HepG2 (cell line): ENCODE results near the gene PLCB1. TPM values are rescaled to one million over a fixed set of nuclear protein-coding genes. Genes with fewer than 3 reads are reported as not detected.

ENCODE experiments used
- BHLHE40 ChIP-seq: IDR thresholded peaks from 2 replicates; pipeline ENCODE4 v1.6.1; 2011; ENCODE audit warnings: low read length, improper control_type of control experiment
- CBX5 ChIP-seq: sonication (generic); formaldehyde crosslinking; IDR thresholded peaks from 2 replicates; pipeline ENCODE4 v1.4.0; 2020; ENCODE audit warnings: missing genetic modification reagents, borderline replicate concordance
- CENPT ChIP-seq: sonication (generic); formaldehyde crosslinking; IDR thresholded peaks from 2 replicates; pipeline ENCODE4 v1.8.0; 2022; ENCODE audit warnings: low read depth, mild to moderate bottlenecking, moderate library complexity, missing genetic modification reagents
- FOXK1 ChIP-seq: sonication (generic); formaldehyde crosslinking; IDR thresholded peaks from 2 replicates; pipeline ENCODE4 v1.4.0; 2020; ENCODE audit warnings: low read depth, missing genetic modification reagents, borderline replicate concordance
- MLLT10 ChIP-seq: sonication (generic); formaldehyde crosslinking; IDR thresholded peaks from 2 replicates; pipeline ENCODE4 v1.4.0; 2020; ENCODE audit warnings: missing genetic modification reagents
- TCF7 ChIP-seq: sonication (generic); IDR thresholded peaks from 2 replicates; pipeline ENCODE4 v1.6.1; 2016; ENCODE audit warnings: antibody characterized with exemption, low read depth
- ZBTB20 ChIP-seq: sonication (generic); formaldehyde crosslinking; IDR thresholded peaks from 2 replicates; pipeline ENCODE4 v1.8.1; 2023; ENCODE audit warnings: missing genetic modification reagents, low read depth, mild to moderate bottlenecking, borderline replicate concordance
- ZFAT ChIP-seq: sonication (generic); formaldehyde crosslinking; conservative IDR thresholded peaks from 2 replicates; pipeline ENCODE4 v1.8.1; 2023; ENCODE audit warnings: missing genetic modification reagents, inconsistent platforms
- ZNF10 ChIP-seq: sonication (generic); formaldehyde crosslinking; IDR thresholded peaks from 2 replicates; pipeline ENCODE4 v1.4.0; 2020; ENCODE audit warnings: mild to moderate bottlenecking, low read depth, missing genetic modification reagents, borderline replicate concordance
- ZNF124 ChIP-seq: sonication (generic); formaldehyde crosslinking; IDR thresholded peaks from 2 replicates; pipeline ENCODE4 v1.4.0; 2020; ENCODE audit warnings: missing genetic modification reagents
- ZNF337 ChIP-seq: sonication (generic); formaldehyde crosslinking; IDR thresholded peaks from 2 replicates; pipeline ENCODE4 v1.5.1; 2020; ENCODE audit warnings: missing genetic modification reagents, low read depth, mild to moderate bottlenecking, borderline replicate concordance
- ZNF354B ChIP-seq: sonication (generic); formaldehyde crosslinking; IDR thresholded peaks from 2 replicates; pipeline ENCODE4 v1.8.0; 2022; ENCODE audit warnings: mild to moderate bottlenecking, missing genetic modification reagents
- ZNF484 ChIP-seq: sonication (generic); formaldehyde crosslinking; IDR thresholded peaks from 2 replicates; pipeline ENCODE4 v1.5.1; 2020; ENCODE audit warnings: mild to moderate bottlenecking, low read depth, missing genetic modification reagents, borderline replicate concordance
- ZNF644 ChIP-seq: IDR thresholded peaks from 2 replicates; pipeline ENCODE4 v1.6.1; 2016; ENCODE audit warnings: low read depth
- polyA plus RNA-seq, 8 experiments: library from polyadenylated mRNA; depleted of rRNA in 3 of 8; stranded (reverse) in 7 of 8; unstranded in 1 of 8; fragments of >200 nt; fragmentation: Illumina TruSeq in 4 of 8; extraction: Trizol in 4 of 8; gene quantifications; 2 replicates each; pipeline versions ENCODE4 v1.2.1 to v1.2.3, GENCODE V29; 2011 to 2016; ENCODE audit warnings: low read depth in 4 of 8, missing spikeins in 1 of 8, mixed read lengths in 1 of 8; ENCODE audit not compliant: insufficient read depth in 1 of 8
- total RNA-seq, 5 experiments: library from RNA; depleted of rRNA; stranded (reverse); fragments of >200 nt; fragmentation: Illumina TruSeq; extraction: Trizol; gene quantifications; 2 replicates each; pipeline ENCODE4 v1.2.3, GENCODE V29; 2016; ENCODE audit warnings: low read depth in 1 of 5
- TF ChIP-seq, protein P1 (sequence below): sonication (generic); formaldehyde crosslinking; IDR thresholded peaks from 2 replicates; pipeline ENCODE4 v1.4.0; 2020; ENCODE audit warnings: missing genetic modification reagents, borderline replicate concordance
- TF ChIP-seq, protein P2 (sequence below): sonication (generic); formaldehyde crosslinking; IDR thresholded peaks from 2 replicates; pipeline ENCODE4 v1.4.0; 2020; ENCODE audit warnings: missing genetic modification reagents, borderline replicate concordance
- TF ChIP-seq, protein P3 (sequence below): sonication (generic); formaldehyde crosslinking; IDR thresholded peaks from 2 replicates; pipeline ENCODE4 v1.8.0; 2023; ENCODE audit warnings: mild to moderate bottlenecking, missing genetic modification reagents
- TF ChIP-seq, protein P4 (sequence below): sonication (generic); formaldehyde crosslinking; IDR thresholded peaks from 2 replicates; pipeline ENCODE4 v1.8.1; 2022; ENCODE audit warnings: mild to moderate bottlenecking, missing genetic modification reagents
- TF ChIP-seq, protein P5 (sequence below), 2 experiments: sonication (generic) in 1 of 2; formaldehyde crosslinking in 1 of 2; IDR thresholded peaks; 2 replicates each; pipeline versions ENCODE4 v1.4.0 to v1.6.1; 2018 to 2020; ENCODE audit warnings: missing genetic modification reagents in 2 of 2, borderline replicate concordance in 1 of 2, low read depth in 1 of 2, mild to moderate bottlenecking in 1 of 2, missing biosample characterization in 1 of 2

The PLCB1 gene
- total and polyA plus RNA-seq, 2 of the 13 experiments (the other 11 are each of a cell fraction or from before 2014, with no cell fraction given) = 42.4 to 55.9 TPM

DNA sequence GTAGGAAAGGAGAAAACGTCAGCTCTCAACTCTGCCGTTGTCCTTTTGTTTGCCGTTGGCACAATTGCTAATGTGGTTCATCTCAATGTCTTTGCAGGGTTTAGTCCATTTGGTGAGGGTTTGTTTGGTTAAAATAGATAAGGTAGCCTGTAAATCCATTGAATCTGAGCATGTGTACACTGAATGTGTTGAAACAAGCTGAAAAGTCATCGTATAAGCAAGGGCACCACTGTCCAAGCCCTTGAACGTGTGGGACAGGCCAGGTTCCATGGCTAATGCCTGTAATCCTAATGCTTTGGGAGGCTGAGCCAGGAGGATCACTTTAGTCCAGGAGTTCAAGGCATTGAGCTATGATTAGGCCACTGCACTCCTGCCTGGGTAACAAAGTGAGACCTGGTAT lies 712.1 kb downstream of the PLCB1 start (continued):
- no peak for TF ChIP-seq ZNF354B
- TF ChIP-seq ZNF124 = no peak
- TF ChIP-seq ZNF10 (CRISPR knock-in tag) = no peak
- peak; percentile 77; the same call in 1 of the 2 replicates for TF ChIP-seq ZNF644 (CRISPR knock-in tag)
- no peak for TF ChIP-seq MLLT10 (CRISPR knock-in tag)
- TF ChIP-seq BHLHE40 = no peak
- TF ChIP-seq, protein P1, sequence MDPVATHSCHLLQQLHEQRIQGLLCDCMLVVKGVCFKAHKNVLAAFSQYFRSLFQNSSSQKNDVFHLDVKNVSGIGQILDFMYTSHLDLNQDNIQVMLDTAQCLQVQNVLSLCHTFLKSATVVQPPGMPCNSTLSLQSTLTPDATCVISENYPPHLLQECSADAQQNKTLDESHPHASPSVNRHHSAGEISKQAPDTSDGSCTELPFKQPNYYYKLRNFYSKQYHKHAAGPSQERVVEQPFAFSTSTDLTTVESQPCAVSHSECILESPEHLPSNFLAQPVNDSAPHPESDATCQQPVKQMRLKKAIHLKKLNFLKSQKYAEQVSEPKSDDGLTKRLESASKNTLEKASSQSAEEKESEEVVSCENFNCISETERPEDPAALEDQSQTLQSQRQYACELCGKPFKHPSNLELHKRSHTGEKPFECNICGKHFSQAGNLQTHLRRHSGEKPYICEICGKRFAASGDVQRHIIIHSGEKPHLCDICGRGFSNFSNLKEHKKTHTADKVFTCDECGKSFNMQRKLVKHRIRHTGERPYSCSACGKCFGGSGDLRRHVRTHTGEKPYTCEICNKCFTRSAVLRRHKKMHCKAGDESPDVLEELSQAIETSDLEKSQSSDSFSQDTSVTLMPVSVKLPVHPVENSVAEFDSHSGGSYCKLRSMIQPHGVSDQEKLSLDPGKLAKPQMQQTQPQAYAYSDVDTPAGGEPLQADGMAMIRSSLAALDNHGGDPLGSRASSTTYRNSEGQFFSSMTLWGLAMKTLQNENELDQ = no peak
- TF ChIP-seq ZBTB20 = no peak
- TF ChIP-seq, protein P2, sequence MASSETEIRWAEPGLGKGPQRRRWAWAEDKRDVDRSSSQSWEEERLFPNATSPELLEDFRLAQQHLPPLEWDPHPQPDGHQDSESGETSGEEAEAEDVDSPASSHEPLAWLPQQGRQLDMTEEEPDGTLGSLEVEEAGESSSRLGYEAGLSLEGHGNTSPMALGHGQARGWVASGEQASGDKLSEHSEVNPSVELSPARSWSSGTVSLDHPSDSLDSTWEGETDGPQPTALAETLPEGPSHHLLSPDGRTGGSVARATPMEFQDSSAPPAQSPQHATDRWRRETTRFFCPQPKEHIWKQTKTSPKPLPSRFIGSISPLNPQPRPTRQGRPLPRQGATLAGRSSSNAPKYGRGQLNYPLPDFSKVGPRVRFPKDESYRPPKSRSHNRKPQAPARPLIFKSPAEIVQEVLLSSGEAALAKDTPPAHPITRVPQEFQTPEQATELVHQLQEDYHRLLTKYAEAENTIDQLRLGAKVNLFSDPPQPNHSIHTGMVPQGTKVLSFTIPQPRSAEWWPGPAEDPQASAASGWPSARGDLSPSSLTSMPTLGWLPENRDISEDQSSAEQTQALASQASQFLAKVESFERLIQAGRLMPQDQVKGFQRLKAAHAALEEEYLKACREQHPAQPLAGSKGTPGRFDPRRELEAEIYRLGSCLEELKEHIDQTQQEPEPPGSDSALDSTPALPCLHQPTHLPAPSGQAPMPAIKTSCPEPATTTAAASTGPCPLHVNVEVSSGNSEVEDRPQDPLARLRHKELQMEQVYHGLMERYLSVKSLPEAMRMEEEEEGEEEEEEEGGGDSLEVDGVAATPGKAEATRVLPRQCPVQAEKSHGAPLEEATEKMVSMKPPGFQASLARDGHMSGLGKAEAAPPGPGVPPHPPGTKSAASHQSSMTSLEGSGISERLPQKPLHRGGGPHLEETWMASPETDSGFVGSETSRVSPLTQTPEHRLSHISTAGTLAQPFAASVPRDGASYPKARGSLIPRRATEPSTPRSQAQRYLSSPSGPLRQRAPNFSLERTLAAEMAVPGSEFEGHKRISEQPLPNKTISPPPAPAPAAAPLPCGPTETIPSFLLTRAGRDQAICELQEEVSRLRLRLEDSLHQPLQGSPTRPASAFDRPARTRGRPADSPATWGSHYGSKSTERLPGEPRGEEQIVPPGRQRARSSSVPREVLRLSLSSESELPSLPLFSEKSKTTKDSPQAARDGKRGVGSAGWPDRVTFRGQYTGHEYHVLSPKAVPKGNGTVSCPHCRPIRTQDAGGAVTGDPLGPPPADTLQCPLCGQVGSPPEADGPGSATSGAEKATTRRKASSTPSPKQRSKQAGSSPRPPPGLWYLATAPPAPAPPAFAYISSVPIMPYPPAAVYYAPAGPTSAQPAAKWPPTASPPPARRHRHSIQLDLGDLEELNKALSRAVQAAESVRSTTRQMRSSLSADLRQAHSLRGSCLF = no peak
- no peak for TF ChIP-seq FOXK1 (CRISPR knock-in tag)
- peak; percentile 43 for TF ChIP-seq TCF7
- TF ChIP-seq ZFAT (CRISPR knock-in tag) = no peak
- TF ChIP-seq CENPT = no peak
- TF ChIP-seq, protein P3, sequence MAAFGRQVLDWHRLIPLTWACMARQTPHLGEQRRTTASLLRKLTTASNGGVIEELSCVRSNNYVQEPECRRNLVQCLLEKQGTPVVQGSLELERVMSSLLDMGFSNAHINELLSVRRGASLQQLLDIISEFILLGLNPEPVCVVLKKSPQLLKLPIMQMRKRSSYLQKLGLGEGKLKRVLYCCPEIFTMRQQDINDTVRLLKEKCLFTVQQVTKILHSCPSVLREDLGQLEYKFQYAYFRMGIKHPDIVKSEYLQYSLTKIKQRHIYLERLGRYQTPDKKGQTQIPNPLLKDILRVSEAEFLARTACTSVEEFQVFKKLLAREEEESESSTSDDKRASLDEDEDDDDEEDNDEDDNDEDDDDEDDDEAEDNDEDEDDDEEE (CRISPR knock-in tag) = no peak
- no peak for TF ChIP-seq ZNF337
- TF ChIP-seq, protein P4, sequence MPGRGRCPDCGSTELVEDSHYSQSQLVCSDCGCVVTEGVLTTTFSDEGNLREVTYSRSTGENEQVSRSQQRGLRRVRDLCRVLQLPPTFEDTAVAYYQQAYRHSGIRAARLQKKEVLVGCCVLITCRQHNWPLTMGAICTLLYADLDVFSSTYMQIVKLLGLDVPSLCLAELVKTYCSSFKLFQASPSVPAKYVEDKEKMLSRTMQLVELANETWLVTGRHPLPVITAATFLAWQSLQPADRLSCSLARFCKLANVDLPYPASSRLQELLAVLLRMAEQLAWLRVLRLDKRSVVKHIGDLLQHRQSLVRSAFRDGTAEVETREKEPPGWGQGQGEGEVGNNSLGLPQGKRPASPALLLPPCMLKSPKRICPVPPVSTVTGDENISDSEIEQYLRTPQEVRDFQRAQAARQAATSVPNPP (CRISPR knock-in tag) = no peak
- TF ChIP-seq, protein P5, sequence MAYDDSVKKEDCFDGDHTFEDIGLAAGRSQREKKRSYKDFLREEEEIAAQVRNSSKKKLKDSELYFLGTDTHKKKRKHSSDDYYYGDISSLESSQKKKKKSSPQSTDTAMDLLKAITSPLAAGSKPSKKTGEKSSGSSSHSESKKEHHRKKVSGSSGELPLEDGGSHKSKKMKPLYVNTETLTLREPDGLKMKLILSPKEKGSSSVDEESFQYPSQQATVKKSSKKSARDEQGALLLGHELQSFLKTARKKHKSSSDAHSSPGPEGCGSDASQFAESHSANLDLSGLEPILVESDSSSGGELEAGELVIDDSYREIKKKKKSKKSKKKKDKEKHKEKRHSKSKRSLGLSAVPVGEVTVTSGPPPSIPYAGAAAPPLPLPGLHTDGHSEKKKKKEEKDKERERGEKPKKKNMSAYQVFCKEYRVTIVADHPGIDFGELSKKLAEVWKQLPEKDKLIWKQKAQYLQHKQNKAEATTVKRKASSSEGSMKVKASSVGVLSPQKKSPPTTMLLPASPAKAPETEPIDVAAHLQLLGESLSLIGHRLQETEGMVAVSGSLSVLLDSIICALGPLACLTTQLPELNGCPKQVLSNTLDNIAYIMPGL (CRISPR knock-in tag; IDR thresholded peaks at IDR 0.05; ENCODE audit: borderline replicate concordance in 1 of 2, low read depth in 1 of 2) = no peak
- TF ChIP-seq ZNF484 (CRISPR knock-in tag) = no peak
- no peak for TF ChIP-seq CBX5 (CRISPR knock-in tag)
